Esophagus squamous epithelium (tissue), 4 donors: ENCODE results near the gene FAM20C.

ENCODE experiments used
- POLR2A ChIP-seq, 4 donors: fragments of 450-650 bp; IDR thresholded peaks; one replicate each; pipeline ENCODE4 v1.6.1; 2017; ENCODE audit warnings: antibody characterized with exemption in 4 of 4, mild to moderate bottlenecking in 4 of 4, moderate library complexity in 3 of 4
- TF ChIP-seq, protein P1 (sequence below), 6 experiments: fragments of 450-650 bp in 4 of 6; fragments of 200-600 bp in 2 of 6; sonication (generic) in 2 of 6; IDR thresholded peaks; one replicate each; pipeline ENCODE4 v1.5.1; 2016 to 2019; ENCODE audit warnings: antibody characterized with exemption in 6 of 6, mild to moderate bottlenecking in 4 of 6, moderate library complexity in 4 of 6

DNA sequence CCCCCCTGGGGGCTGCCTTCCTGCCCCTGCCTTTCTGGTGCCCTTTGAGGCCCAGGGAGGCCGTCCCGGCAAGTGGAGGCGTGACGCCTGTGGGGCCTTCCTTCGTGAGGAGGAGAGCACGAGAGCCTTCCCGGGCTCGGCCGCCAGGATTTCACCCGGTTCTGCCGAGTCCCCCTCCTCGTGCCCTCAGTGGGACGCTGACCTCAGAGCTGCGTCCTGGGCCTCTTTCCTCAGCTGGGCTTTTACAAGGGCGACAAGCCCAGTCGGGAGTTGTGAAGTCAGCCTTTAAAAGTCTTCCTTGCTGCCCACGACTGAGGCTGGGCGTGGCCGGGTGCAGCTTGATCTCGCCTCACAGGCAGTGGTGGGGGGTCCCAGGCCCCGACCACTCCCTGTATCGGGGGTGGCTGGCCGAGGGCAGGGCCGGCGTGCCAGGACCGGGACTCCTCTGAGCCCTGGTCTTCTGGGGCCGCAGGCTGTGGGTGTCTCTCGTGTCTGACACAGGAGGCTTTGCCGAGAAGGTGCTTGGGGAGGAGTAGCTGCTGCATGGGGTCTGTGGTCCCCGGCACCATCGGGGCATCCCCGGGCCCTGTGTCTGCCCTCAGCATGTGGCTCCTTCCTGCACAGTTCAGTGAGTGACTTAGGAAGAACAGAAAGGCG, 41.8 kb downstream of the FAM20C start:
- no peak for TF ChIP-seq POLR2A (IDR thresholded peaks at IDR 0.05)
- TF ChIP-seq, protein P1, sequence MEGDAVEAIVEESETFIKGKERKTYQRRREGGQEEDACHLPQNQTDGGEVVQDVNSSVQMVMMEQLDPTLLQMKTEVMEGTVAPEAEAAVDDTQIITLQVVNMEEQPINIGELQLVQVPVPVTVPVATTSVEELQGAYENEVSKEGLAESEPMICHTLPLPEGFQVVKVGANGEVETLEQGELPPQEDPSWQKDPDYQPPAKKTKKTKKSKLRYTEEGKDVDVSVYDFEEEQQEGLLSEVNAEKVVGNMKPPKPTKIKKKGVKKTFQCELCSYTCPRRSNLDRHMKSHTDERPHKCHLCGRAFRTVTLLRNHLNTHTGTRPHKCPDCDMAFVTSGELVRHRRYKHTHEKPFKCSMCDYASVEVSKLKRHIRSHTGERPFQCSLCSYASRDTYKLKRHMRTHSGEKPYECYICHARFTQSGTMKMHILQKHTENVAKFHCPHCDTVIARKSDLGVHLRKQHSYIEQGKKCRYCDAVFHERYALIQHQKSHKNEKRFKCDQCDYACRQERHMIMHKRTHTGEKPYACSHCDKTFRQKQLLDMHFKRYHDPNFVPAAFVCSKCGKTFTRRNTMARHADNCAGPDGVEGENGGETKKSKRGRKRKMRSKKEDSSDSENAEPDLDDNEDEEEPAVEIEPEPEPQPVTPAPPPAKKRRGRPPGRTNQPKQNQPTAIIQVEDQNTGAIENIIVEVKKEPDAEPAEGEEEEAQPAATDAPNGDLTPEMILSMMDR (IDR thresholded peaks at IDR 0.05): no peak
